Type B pancreatic cell (in vitro differentiated cells): ENCODE measurements around the gene MAMDC4. TPM values are rescaled to one million over a fixed set of nuclear protein-coding genes. Genes with fewer than 3 reads are reported as not detected.

ENCODE experiments used
- DNase-seq: peaks from one replicate; pipeline ENCODE4 v3.0.0; 2021; ENCODE audit warnings: mixed read lengths; ENCODE audit not compliant: unreplicated experiment; ENCODE audit errors: extremely low spot score
- H3K27ac Mint-ChIP-seq: 2 replicates; pipeline ENCODE4 v1.8.0; 2021; ENCODE audit warnings: mild to moderate bottlenecking, mixed read lengths
- H3K27me3 Mint-ChIP-seq: 2 replicates; pipeline ENCODE4 v1.8.0; 2021; ENCODE audit warnings: mixed read lengths
- H3K36me3 Mint-ChIP-seq: 2 replicates; pipeline ENCODE4 v1.8.0; 2021; ENCODE audit warnings: mixed read lengths
- H3K4me1 Mint-ChIP-seq: one replicate; pipeline ENCODE4 v1.8.0; 2021; ENCODE audit warnings: mixed read lengths; ENCODE audit not compliant: unreplicated experiment
- H3K4me3 Mint-ChIP-seq: 2 replicates; pipeline ENCODE4 v1.8.0; 2021; ENCODE audit warnings: mild to moderate bottlenecking, mixed read lengths
- H3K9me3 Mint-ChIP-seq: 2 replicates; pipeline ENCODE4 v1.8.0; 2021; ENCODE audit warnings: mixed read lengths
- total RNA-seq: library from RNA; stranded (reverse); gene quantifications from 2 replicates; pipeline ENCODE4 v1.2.1, GENCODE V29; 2021; ENCODE audit warnings: low replicate concordance
- TF ChIP-seq, protein P1 (sequence below): fragments of 200-600 bp; sonication (generic); conservative IDR thresholded peaks from 2 replicates; pipeline ENCODE4 v1.5.0; 2021; ENCODE audit warnings: antibody characterized with exemption, mild to moderate bottlenecking

MAMDC4 gene
- total RNA-seq, 1 donor from 2014 or later: 29.1 TPM

DNA sequence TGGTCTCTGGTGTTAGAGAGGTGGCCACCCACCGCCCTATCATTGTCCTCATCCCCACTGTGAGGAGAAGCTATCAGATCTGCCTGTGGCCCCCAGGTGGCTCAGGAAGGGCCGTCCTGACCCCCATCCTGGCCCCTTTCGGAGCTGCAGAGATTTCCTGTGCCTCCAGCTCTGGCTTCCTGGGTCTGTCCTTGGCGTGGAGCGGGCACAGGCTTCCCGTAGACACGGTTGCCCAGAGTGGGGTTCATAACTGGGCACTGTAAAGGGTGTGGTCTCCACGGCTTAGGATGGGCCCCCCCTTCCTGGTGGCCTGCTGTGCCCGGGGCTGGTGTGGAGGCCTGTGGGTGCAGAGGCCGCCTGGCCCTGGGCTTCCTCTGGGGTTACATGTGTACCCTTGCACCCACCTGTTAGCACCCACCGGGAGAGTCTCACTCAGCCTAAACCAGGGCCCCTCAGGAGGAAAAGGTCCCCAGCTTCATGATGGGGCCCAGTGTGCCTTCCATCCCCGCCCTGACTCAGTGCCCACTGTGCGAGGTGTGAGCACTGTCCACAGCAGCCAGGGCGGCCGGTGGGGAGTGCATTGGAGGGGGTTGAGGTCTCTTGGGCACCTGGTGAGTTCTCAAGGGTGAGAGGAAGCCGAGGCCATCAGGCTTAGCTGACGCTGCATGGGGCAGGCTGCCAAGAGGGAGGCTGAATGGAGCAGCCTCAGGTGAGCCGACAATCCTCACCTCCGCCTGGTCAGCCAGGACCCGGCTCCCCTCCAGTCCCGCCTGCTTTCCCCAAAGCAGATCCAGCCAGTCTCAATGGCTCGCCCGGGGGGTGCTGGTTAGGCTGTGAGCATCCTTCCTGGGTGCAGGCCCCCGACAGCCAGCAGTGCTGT is 25.2 kb upstream of the MAMDC4 start:
- no peak overlapping the region for H3K4me3 Mint-ChIP-seq
- H3K36me3 Mint-ChIP-seq: no peaks in the 10 kb centered on the region
- DNase-seq: no peak
- TF ChIP-seq, protein P1, sequence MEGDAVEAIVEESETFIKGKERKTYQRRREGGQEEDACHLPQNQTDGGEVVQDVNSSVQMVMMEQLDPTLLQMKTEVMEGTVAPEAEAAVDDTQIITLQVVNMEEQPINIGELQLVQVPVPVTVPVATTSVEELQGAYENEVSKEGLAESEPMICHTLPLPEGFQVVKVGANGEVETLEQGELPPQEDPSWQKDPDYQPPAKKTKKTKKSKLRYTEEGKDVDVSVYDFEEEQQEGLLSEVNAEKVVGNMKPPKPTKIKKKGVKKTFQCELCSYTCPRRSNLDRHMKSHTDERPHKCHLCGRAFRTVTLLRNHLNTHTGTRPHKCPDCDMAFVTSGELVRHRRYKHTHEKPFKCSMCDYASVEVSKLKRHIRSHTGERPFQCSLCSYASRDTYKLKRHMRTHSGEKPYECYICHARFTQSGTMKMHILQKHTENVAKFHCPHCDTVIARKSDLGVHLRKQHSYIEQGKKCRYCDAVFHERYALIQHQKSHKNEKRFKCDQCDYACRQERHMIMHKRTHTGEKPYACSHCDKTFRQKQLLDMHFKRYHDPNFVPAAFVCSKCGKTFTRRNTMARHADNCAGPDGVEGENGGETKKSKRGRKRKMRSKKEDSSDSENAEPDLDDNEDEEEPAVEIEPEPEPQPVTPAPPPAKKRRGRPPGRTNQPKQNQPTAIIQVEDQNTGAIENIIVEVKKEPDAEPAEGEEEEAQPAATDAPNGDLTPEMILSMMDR: no peak
- no peaks in the 10 kb centered on the region for H3K9me3 Mint-ChIP-seq
- no peak overlapping the region for H3K27ac Mint-ChIP-seq
- H3K27me3 Mint-ChIP-seq: no peaks in the 10 kb centered on the region
- H3K4me1 Mint-ChIP-seq: no peaks in the 10 kb centered on the region

DNA sequence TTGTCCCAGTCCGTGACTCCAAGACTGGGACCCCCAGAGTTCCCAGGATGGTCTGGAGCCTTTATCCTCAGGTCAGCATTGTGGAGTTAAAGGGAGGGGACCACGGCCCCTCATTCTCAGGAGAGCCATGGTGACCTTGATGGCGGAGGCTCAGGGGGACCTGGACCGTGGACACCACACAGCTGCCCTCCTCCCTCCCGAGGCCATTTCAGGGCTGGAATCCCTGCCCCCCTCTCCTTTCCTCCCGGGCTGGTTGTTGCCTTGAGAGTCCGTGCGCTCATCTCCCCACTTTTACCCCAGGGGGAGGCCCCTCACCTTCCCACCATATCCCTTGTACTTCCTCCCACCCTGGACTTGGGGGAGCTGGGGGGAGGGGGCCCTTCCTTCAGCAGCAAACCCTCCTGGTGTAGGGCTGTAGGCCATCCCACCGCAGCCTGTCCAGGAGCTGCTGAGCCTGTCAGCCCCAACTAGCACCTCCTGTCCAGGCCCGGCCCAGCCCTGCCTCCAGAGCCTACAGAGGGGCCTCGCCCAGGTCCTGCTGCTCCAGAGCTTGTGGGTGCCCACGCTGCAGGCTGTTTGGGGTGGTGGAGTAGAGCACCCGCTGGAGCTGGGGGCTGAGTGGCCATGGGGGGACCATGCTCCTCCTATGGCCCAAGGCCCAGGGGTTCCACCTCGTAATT is 24.2 kb upstream of the MAMDC4 start:
- no peak overlapping the region for H3K4me3 Mint-ChIP-seq
- no peaks in the 10 kb centered on the region for H3K27me3 Mint-ChIP-seq
- TF ChIP-seq, protein P1: no peak
- H3K27ac Mint-ChIP-seq: no peak overlapping the region
- H3K36me3 Mint-ChIP-seq: no peaks in the 10 kb centered on the region
- H3K9me3 Mint-ChIP-seq: no peaks in the 10 kb centered on the region
- DNase-seq: no peak
- H3K4me1 Mint-ChIP-seq: no peaks in the 10 kb centered on the region

DNA sequence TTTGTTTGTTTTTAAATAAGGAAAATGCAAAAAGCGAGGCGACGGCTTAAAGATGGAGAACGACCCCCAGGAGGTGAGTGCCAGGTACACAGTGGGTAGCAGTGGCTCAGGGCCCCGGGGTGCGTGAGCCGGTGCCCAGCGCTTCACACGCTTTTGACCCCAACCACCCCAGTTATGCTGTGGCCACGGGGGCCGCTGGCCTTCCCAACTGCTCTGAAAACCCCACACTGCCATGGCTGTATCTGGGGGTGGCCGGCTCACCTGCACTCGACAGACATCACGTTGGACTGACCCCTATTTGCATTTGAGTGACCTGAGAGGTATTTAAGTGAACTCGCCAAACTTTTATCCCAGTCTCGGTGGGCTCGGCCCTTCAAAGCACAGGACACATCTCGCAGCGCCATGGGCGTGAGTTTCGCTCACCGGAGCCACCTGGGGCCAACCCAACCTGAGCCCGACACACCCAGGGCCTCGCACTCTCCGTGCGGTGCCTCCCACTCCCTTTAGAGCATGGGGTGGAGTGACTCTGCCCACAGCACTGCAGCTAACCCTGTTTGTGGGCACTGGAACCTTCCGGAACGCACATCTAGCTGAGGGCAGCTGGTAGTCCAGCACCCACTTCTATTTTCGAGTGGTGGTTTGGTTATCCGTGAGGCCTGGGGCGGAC is 23.5 kb upstream of the MAMDC4 start:
- Mint-ChIP-seq H3K4me1 (no peaks in the 10 kb centered on the region), H3K4me3 (no peak overlapping the region)

DNA sequence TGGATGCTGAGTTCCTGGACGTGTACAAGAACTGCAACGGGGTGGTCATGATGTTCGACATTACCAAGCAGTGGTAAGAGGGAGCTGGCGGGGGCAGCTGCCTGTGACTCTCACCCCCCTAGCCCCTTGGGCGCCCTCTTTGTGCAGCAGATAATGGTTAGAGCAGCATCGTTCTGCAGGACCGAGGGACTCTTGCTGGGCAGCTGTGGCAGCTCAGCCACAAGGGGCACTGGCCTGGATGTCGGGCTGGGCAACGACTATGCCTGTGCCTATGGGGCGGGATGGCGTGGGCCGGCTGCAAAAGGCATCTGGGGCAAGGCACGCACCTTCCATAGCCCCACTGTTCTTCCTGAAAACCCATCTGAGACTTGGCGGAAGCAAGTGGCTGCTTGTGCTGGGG is 22.7 kb upstream of the MAMDC4 start:
- H3K4me1 Mint-ChIP-seq: no peaks in the 10 kb centered on the region
- H3K27ac Mint-ChIP-seq: no peak overlapping the region
- H3K9me3 Mint-ChIP-seq: no peaks in the 10 kb centered on the region
- no peaks in the 10 kb centered on the region for H3K36me3 Mint-ChIP-seq
- H3K4me3 Mint-ChIP-seq: no peak overlapping the region
- H3K27me3 Mint-ChIP-seq: no peaks in the 10 kb centered on the region
- TF ChIP-seq, protein P1: no peak
- DNase-seq: no peak

More for the DNA sequence above, 23.5 kb upstream of the MAMDC4 start:
- Mint-ChIP-seq H3K27me3 (no peaks in the 10 kb centered on the region), H3K36me3 (no peaks in the 10 kb centered on the region), H3K9me3 (no peaks in the 10 kb centered on the region), H3K27ac (no peak overlapping the region)
- TF ChIP-seq, protein P1: no peak
- DNase-seq: no peak

DNA sequence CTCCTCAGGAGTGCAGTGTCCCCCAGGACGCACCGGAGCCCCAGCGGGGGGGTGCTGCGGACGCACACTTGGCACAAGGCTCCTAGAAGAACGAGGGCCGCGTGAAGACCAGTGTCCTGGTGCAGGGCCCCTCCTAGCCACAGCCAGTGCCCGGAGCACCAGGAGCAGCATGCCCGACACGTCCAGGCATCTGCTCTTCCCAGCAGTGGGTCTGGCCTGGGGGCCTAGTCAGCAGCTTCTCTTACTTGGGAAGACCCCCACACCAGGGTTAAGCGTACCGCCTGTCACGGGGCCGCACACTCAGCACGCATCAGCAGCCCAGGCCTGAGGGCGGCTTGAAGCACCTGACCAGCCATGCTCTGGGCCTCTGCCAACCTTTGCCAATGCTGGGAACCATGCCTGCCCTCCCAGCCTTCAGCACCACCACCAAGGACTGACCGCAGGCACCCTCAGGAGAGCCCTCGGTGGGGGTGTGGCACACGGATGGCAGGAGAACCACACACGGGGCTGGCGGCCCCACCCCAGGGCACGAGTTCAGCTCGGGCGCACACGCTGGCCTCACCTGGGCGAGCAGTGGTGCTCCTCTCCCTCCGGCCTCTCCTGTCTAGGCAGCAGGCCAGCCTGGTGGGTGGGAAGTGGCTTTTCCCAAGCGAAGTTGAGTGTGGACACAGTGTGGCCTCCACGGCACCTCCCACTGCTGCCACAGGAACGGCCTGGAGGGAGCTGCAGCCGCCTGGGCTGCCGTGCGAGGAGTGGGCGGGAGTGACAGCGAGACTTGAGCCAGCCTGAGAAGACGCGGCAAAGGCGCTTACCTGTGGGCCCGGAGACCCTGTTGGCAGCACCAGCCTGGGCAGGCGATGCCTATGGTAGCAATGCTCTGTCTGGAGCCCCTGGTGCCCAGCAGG is 21.9 kb upstream of the MAMDC4 start:
- Mint-ChIP-seq H3K27ac (no peak overlapping the region), H3K27me3 (no peaks in the 10 kb centered on the region)
- no peak for DNase-seq

More for the DNA sequence above, 21.9 kb upstream of the MAMDC4 start:
- Mint-ChIP-seq H3K9me3 (no peaks in the 10 kb centered on the region), H3K4me3 (no peak overlapping the region), H3K4me1 (no peaks in the 10 kb centered on the region), H3K36me3 (no peaks in the 10 kb centered on the region)
- TF ChIP-seq, protein P1: no peak
